Ishikawa (cell line): ENCODE data around the gene ABCC10.

Experiments
- CEBPB ChIP-seq: IDR thresholded peaks from 2 replicates; pipeline ENCODE4 v1.6.1; 2012
- CREB1 ChIP-seq: IDR thresholded peaks from 2 replicates; pipeline ENCODE4 v1.6.1; 2012; ENCODE audit warnings: low read depth
- TAF1 ChIP-seq: IDR thresholded peaks from 2 replicates; pipeline ENCODE4 v1.6.1; 2012; ENCODE audit warnings: low read depth, mild to moderate bottlenecking
- TCF12 ChIP-seq: IDR thresholded peaks from 2 replicates; pipeline ENCODE4 v1.6.1; 2012; ENCODE audit warnings: low read depth
- TEAD4 ChIP-seq: IDR thresholded peaks from 2 replicates; pipeline ENCODE4 v1.6.1; 2012
- USF1 ChIP-seq: IDR thresholded peaks from 2 replicates; pipeline ENCODE4 v1.6.1; 2012
- YY1 ChIP-seq: IDR thresholded peaks from 2 replicates; pipeline ENCODE4 v1.6.1; 2012; ENCODE audit warnings: low read depth
- TF ChIP-seq, protein P1 (sequence below): IDR thresholded peaks from 2 replicates; pipeline ENCODE4 v1.6.1; 2012

DNA sequence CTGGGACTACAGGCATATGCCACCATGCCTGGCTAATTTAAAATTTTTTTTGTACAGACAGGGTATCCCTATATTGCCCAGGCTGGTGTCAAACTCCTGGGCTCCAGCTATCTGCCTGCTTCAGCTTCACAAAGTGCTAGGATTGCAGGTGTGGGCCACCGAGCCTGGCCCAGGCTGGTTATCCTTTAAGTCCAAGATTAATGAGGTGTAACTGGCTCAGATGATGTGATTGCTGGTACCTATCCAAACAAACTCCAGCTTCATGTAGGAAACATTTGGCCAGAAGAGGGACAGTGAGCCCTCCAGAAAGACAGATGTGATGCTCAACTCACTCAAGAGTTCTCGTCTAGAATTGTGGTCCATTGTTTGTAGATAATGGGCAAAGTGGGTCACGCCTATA, 48.7 kb upstream of the ABCC10 start:
- no peak for TF ChIP-seq CREB1
- TF ChIP-seq, protein P1, sequence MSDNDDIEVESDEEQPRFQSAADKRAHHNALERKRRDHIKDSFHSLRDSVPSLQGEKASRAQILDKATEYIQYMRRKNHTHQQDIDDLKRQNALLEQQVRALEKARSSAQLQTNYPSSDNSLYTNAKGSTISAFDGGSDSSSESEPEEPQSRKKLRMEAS = no peak
- no peak for TF ChIP-seq TCF12
- TF ChIP-seq YY1 = no peak
- TF ChIP-seq USF1 = no peak
- TF ChIP-seq TAF1 = no peak
- TF ChIP-seq CEBPB = no peak
- TF ChIP-seq TEAD4 = no peak
